GM19035 (cell line): ENCODE data around the gene ACSL3.
"Not testable (repeated sequence)": the region's sequence is repeated elsewhere in the genome, so short reads cannot be mapped to it uniquely, and the experiment has no call there.

Experiments used
- ATAC-seq: cut with Tn5 transposase; IDR thresholded peaks from one replicate; pipeline ENCODE4 v1.9.1; 2021; ENCODE audit not compliant: unreplicated experiment

ACSL3 gene

GRCh38 chr2:222851956-222852617 lies 8.7 kb upstream of the ACSL3 start:
- ATAC-seq, result no peak

GRCh38 chr2:222854773-222855700 lies 5.8 kb upstream of the ACSL3 start:
- no peak for ATAC-seq

GRCh38 chr2:222859786-222860612 lies 837 bp upstream of the ACSL3 start:
- no peak for ATAC-seq

- ATAC-seq, result peak; percentile 41
Measured at GRCh38 chr2:222861411-222862105, 722 bp downstream of the ACSL3 start.

GRCh38 chr2:222862106-222862908 lies 1.5 kb downstream of the ACSL3 start:
- no peak for ATAC-seq

GRCh38 chr2:222862909-222863544 lies 2.2 kb downstream of the ACSL3 start:
- no peak for ATAC-seq

- ATAC-seq, result no peak
Measured at GRCh38 chr2:222864296-222864695, 3.5 kb downstream of the ACSL3 start.

GRCh38 chr2:222865301-222865700 lies 4.5 kb downstream of the ACSL3 start:
- no peak for ATAC-seq

GRCh38 chr2:222866358-222866960 lies 5.6 kb downstream of the ACSL3 start:
- no peak for ATAC-seq

GRCh38 chr2:222868560-222869251 lies 7.9 kb downstream of the ACSL3 start:
- ATAC-seq, result not testable (repeated sequence)

- no peak for ATAC-seq
Measured at GRCh38 chr2:222869252-222869560, 8.4 kb downstream of the ACSL3 start.

- ATAC-seq, result no peak
Measured at GRCh38 chr2:222871291-222871690, 10.5 kb downstream of the ACSL3 start.

- no peak for ATAC-seq
Measured at GRCh38 chr2:222872551-222872950, 11.7 kb downstream of the ACSL3 start.

GRCh38 chr2:222875482-222875881 lies 14.6 kb downstream of the ACSL3 start:
- ATAC-seq, result no peak

- ATAC-seq, result no peak
Measured at GRCh38 chr2:222876947-222877346, 16.1 kb downstream of the ACSL3 start.

GRCh38 chr2:222877556-222878300 lies 16.9 kb downstream of the ACSL3 start:
- no peak for ATAC-seq

- no peak for ATAC-seq
Measured at GRCh38 chr2:222878301-222878876, 17.6 kb downstream of the ACSL3 start.
